ENCODE measurements around the gene FXYD6. TPM values are rescaled to one million over a fixed set of nuclear protein-coding genes. Genes with fewer than 3 reads are reported as not detected.

FXYD6 gene
- total RNA-seq, 3 donors from 2014 or later = 10.2 to 246 (median 15.9) TPM

GRCh38 chr11:117914398-117914761 is 37.9 kb upstream of the FXYD6 start:
- Histone ChIP-seq H3K4me3 (no peak overlapping the region), H3K4me1 (ENCODE audit: low read depth) (no peaks in the 10 kb centered on the region), H3K9me3 (no peaks in the 10 kb centered on the region), H3K36me3 (ENCODE audit: low read depth) (no peaks in the 10 kb centered on the region)
- no peak for TF ChIP-seq CTCF (IDR thresholded peaks at IDR 0.05)
- DNase-seq (no peak), ATAC-seq (no peak)
- intact Hi-C loops (cut with DNase I, micrococcal nuclease) = loop anchor here in 1 of 2 donors (10.0 kb wide), 1 partner anchor 70 kb away; no protein-coding TSS in a partner anchor

DNA sequence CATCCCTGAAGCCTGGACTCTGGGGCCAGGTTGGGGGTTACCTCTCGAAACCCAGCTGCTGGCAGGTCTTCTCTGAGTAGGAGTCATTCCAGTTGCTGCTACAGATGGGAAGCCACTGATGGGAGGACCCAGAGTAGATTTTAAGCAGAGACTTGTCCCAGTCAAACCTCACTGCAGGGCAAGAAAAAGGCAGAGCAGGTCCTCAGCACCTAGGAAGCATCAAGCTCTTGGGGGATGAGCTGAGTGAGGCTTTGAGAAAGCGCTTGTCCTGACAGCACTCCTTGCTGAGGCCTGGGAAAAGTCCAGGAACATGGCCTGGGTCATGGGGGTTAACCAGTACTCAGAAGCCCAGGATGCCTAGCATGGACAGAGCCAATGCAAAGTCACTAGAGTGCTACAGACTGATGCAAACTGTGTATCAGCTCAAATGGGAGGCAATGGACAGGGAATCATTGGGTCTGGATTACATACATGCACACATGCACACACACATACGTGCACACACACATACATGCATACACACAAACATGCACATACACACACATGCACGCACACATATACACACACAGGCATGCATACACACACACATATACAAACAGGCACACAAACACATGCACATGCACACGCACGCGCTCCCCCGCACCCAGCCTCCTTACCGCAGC is 37.4 kb upstream of the FXYD6 start:
- no peak overlapping the region for H3K4me3 ChIP-seq
- intact Hi-C loops (cut with DNase I, micrococcal nuclease) = loop anchor here in 1 of 2 donors (10.0 kb wide), 1 partner anchor 69 kb away; no protein-coding TSS in a partner anchor
- TF ChIP-seq CTCF (IDR thresholded peaks at IDR 0.05) = no peak
- H3K36me3 ChIP-seq (ENCODE audit: low read depth) = no peaks in the 10 kb centered on the region
- H3K4me1 ChIP-seq (ENCODE audit: low read depth) = no peaks in the 10 kb centered on the region
- no peak for DNase-seq
- no peaks in the 10 kb centered on the region for H3K9me3 ChIP-seq
- ATAC-seq = no peak

GRCh38 chr11:117912497-117912896 is 36.0 kb upstream of the FXYD6 start:
- DNase-seq (no peak), ATAC-seq (no peak)
- H3K9me3 ChIP-seq = no peaks in the 10 kb centered on the region
- TF ChIP-seq CTCF (IDR thresholded peaks at IDR 0.05) = no peak
- intact Hi-C loops (cut with DNase I, micrococcal nuclease) = loop anchor here in 1 of 2 donors (10.0 kb wide), 1 partner anchor 68 kb away; no protein-coding TSS in a partner anchor
- H3K36me3 ChIP-seq (ENCODE audit: low read depth) = no peaks in the 10 kb centered on the region
- H3K4me3 ChIP-seq = no peak overlapping the region
- peaks cover 2% of the 10 kb centered on the region for H3K4me1 ChIP-seq (ENCODE audit: low read depth)

DNA sequence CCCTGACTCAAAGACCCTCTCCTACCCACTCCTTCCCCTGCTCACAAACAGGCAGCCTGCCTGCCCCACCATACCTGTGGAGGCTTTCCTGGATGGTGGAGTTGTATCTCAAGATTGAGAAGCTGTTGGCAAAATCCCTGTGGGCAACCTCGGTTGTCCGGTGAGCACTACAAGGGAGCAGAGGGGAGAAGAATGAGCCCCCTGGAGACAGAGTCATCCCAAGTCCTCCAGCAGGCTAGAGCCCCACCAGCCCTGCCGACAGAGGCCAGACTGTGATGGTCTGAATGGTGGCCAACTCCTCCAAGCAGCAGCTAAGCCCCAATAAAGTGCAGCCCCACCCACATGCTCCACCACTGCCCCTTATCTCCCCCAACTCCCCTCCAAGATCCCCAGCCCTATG is 35.2 kb upstream of the FXYD6 start:
- Histone ChIP-seq H3K4me1 (ENCODE audit: low read depth) (peaks cover 7% of the 10 kb centered on the region), H3K4me3 (no peak overlapping the region), H3K9me3 (no peaks in the 10 kb centered on the region), H3K36me3 (ENCODE audit: low read depth) (no peaks in the 10 kb centered on the region)
- no peak for TF ChIP-seq CTCF (IDR thresholded peaks at IDR 0.05)
- DNase-seq = no peak
- no peak for ATAC-seq
- intact Hi-C loops (cut with DNase I, micrococcal nuclease) = loop anchor here in 1 of 2 donors (10.0 kb wide), 1 partner anchor 67 kb away; no protein-coding TSS in a partner anchor

DNA sequence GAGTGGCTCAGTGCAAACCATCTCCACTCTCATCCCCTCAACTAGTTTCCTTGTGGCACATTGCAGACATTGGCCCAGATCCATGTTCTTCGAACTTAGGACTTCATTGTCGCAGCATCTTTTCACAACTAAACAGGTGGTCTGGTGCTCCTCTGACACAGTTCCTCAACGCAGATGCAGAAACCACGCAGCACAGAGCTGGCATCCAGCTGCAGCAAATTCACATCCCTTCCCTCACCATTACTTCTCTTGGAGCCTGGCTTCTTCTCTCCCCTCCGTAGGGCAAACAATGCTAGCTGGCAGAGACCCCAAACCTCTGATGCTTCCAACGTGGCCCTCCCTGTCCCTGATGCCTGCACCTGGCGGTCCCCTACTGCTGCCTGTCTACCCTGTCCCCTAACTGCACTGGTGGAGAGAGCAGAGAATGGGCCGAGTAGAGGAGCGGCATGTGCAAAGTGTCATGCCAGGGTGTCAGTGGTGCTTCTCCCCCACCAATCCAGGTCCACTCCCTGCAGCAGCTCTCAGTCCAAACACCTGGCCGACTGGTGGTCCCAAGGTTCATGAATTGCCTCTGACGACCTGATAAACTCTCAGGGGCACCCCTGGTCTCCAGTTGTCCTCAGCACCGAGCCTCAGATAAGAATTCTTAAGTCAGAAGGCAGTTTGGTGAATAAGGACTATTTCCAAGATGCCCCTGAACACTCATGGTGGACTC is 34.6 kb upstream of the FXYD6 start:
- no peak for ATAC-seq
- intact Hi-C loops (cut with DNase I, micrococcal nuclease) = loop anchor here in 1 of 2 donors (10.0 kb wide), 1 partner anchor 66 kb away; no protein-coding TSS in a partner anchor
- no peaks in the 10 kb centered on the region for H3K36me3 ChIP-seq (ENCODE audit: low read depth)
- no peaks in the 10 kb centered on the region for H3K9me3 ChIP-seq
- peaks cover 7% of the 10 kb centered on the region for H3K4me1 ChIP-seq (ENCODE audit: low read depth)
- TF ChIP-seq CTCF (IDR thresholded peaks at IDR 0.05) = no peak
- H3K4me3 ChIP-seq = no peak overlapping the region
- DNase-seq = no peak

All from mucosa of descending colon (tissue), 3 donors.